Karpas-422 (cell line): ENCODE measurements around the gene CENPT. TPM values are rescaled to one million over a fixed set of nuclear protein-coding genes. Genes with fewer than 3 reads are reported as not detected.
A peak's percentile ranks its signal among the peaks of the same experiment; 100 is the strongest.

Experiments
- DNase-seq: peaks from one replicate; pipeline ENCODE4 v3.0.0-alpha.2; 2015
- H2AFZ ChIP-seq: fragments of 200-600 bp; sonication (generic); 2 replicates; pipeline ENCODE4 v1.6.1; 2014; ENCODE audit warnings: antibody characterized with exemption, low read length, mixed read lengths
- H3K27ac ChIP-seq: fragments of 200-600 bp; sonication (generic); 2 replicates; pipeline ENCODE4 v1.5.1; 2014; ENCODE audit warnings: mild to moderate bottlenecking, low read length, moderate library complexity
- H3K27me3 ChIP-seq: fragments of 200-600 bp; sonication (generic); 2 replicates; pipeline ENCODE4 v1.6.1; 2014; ENCODE audit warnings: low read length, mixed read lengths
- H3K36me3 ChIP-seq: fragments of 200-600 bp; sonication (generic); 2 replicates; pipeline ENCODE4 v1.6.1; 2014; ENCODE audit warnings: low read length, mixed read lengths; ENCODE audit not compliant: insufficient read depth
- H3K4me1 ChIP-seq: fragments of 200-600 bp; sonication (generic); 2 replicates; pipeline ENCODE4 v1.6.1; 2014; ENCODE audit warnings: mild to moderate bottlenecking, low read length, mixed read lengths
- H3K4me2 ChIP-seq: fragments of 200-600 bp; sonication (generic); 2 replicates; pipeline ENCODE4 v1.6.1; 2014; ENCODE audit warnings: low read length, low read depth, mild to moderate bottlenecking; ENCODE audit not compliant: poor library complexity, severe bottlenecking
- H3K4me3 ChIP-seq: fragments of 200-600 bp; sonication (generic); 2 replicates; pipeline ENCODE4 v1.5.1; 2014; ENCODE audit warnings: mild to moderate bottlenecking, antibody characterized with exemption, low read length, mixed read lengths
- H3K79me2 ChIP-seq: fragments of 200-600 bp; sonication (generic); 2 replicates; pipeline ENCODE4 v1.6.1; 2014; ENCODE audit warnings: mild to moderate bottlenecking, low read length, mixed read lengths
- H3K9ac ChIP-seq: fragments of 200-600 bp; sonication (generic); 2 replicates; pipeline ENCODE4 v1.6.0; 2014; ENCODE audit warnings: low read length
- H3K9me2 ChIP-seq: fragments of 200-600 bp; sonication (generic), shearing (Covaris generic); replicated peaks from 2 replicates; pipeline ENCODE4 v1.6.0; 2014; ENCODE audit warnings: mild to moderate bottlenecking, low read length, moderate library complexity; ENCODE audit not compliant: insufficient read depth
- H3K9me3 ChIP-seq: fragments of 300-700, 200-600 bp; sonication (generic); 2 replicates; pipeline ENCODE4 v1.6.1; 2014; ENCODE audit warnings: low read length, mixed read lengths
- H4K20me1 ChIP-seq: fragments of 200-600 bp; sonication (generic); 2 replicates; pipeline ENCODE4 v1.6.1; 2014; ENCODE audit warnings: mild to moderate bottlenecking, antibody characterized with exemption, low read length, low read depth; ENCODE audit not compliant: insufficient read depth
- total RNA-seq: library from RNA; depleted of rRNA; stranded (reverse); fragments of >200 nt; shearing (Covaris generic); gene quantifications from 2 replicates; pipeline ENCODE4 v1.2.3, GENCODE V29; 2014; ENCODE audit warnings: low replicate concordance

CENPT gene
- total RNA-seq, 1 experiment from 2014 or later: 22.0 TPM

- Histone ChIP-seq H3K27ac (no peak overlapping the region), H3K36me3 (peaks cover 13% of the 10 kb centered on the region; the same call in 1 of the 2 replicates), H3K79me2 (peaks cover 70% of the 10 kb centered on the region), H2AFZ (no peak overlapping the region), H4K20me1 (peaks cover 24% of the 10 kb centered on the region), H3K9ac (no peak overlapping the region), H3K9me2 (no peaks in the 10 kb centered on the region), H3K4me3 (no peak overlapping the region), H3K27me3 (no peaks in the 10 kb centered on the region), H3K4me1 (peaks cover 20% of the 10 kb centered on the region), H3K4me2 (no peak overlapping the region), H3K9me3 (no peaks in the 10 kb centered on the region)
- no peak for DNase-seq
Observed at GRCh38 chr16:67862623-67863583, 15.4 kb upstream of the CENPT start.

GRCh38 chr16:67861877-67862276, 14.4 kb upstream of the CENPT start:
- no peak overlapping the region for H2AFZ ChIP-seq
- DNase-seq: no peak
- peaks cover 20% of the 10 kb centered on the region for H3K4me1 ChIP-seq
- H3K36me3 ChIP-seq: peaks cover 9% of the 10 kb centered on the region; the same call in 1 of the 2 replicates
- no peak overlapping the region for H3K9ac ChIP-seq
- no peak overlapping the region for H3K27ac ChIP-seq
- no peak overlapping the region for H3K4me2 ChIP-seq
- peaks cover 26% of the 10 kb centered on the region for H4K20me1 ChIP-seq
- no peaks in the 10 kb centered on the region for H3K27me3 ChIP-seq
- no peak overlapping the region for H3K4me3 ChIP-seq
- H3K9me2 ChIP-seq: no peaks in the 10 kb centered on the region
- H3K9me3 ChIP-seq: no peaks in the 10 kb centered on the region
- H3K79me2 ChIP-seq: peaks cover 80% of the 10 kb centered on the region

GRCh38 chr16:67860589-67861398, 13.3 kb upstream of the CENPT start:
- Histone ChIP-seq H3K27ac (peak overlapping the region; percentile 60), H3K4me1 (peaks cover 20% of the 10 kb centered on the region), H3K27me3 (no peaks in the 10 kb centered on the region), H3K9me2 (no peaks in the 10 kb centered on the region), H3K9ac (peak overlapping the region; percentile 19; the same call in 1 of the 2 replicates), H4K20me1 (peaks cover 32% of the 10 kb centered on the region), H3K4me2 (peak overlapping the region; percentile 29), H3K9me3 (no peaks in the 10 kb centered on the region), H3K4me3 (no peak overlapping the region), H3K79me2 (peaks cover 91% of the 10 kb centered on the region), H2AFZ (no peak overlapping the region), H3K36me3 (peaks cover 9% of the 10 kb centered on the region; the same call in 1 of the 2 replicates)
- peak; percentile 58 for DNase-seq

DNA sequence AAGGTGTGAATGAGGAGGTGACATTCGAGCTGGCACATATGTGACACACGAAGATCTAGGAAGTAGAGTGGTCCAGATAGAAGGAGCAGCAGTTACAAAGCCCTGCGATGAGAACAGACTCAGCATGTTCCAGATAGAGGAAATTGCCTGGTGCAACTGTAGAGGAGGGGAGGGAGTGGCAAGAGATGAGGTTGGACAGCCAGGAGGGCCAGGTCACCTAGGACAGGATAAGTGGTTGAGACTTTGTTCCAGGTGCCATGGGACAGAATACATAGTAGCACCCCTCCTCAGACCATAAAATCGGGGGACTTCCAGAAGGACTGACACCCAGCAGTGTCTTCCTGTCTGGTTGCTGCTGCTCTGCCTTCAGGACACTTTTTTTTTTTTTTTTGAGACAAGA, 11.0 kb upstream of the CENPT start:
- H3K9me3 ChIP-seq: no peaks in the 10 kb centered on the region
- H3K27me3 ChIP-seq: no peaks in the 10 kb centered on the region
- no peak overlapping the region for H2AFZ ChIP-seq
- no peak overlapping the region for H3K27ac ChIP-seq
- no peak overlapping the region for H3K4me2 ChIP-seq
- H3K4me1 ChIP-seq: peaks cover 20% of the 10 kb centered on the region
- H3K9me2 ChIP-seq: no peaks in the 10 kb centered on the region
- peaks cover 100% of the 10 kb centered on the region for H3K79me2 ChIP-seq
- H3K36me3 ChIP-seq: no peaks in the 10 kb centered on the region
- no peak overlapping the region for H3K9ac ChIP-seq
- no peak overlapping the region for H3K4me3 ChIP-seq
- peaks cover 41% of the 10 kb centered on the region for H4K20me1 ChIP-seq
- no peak for DNase-seq

DNA sequence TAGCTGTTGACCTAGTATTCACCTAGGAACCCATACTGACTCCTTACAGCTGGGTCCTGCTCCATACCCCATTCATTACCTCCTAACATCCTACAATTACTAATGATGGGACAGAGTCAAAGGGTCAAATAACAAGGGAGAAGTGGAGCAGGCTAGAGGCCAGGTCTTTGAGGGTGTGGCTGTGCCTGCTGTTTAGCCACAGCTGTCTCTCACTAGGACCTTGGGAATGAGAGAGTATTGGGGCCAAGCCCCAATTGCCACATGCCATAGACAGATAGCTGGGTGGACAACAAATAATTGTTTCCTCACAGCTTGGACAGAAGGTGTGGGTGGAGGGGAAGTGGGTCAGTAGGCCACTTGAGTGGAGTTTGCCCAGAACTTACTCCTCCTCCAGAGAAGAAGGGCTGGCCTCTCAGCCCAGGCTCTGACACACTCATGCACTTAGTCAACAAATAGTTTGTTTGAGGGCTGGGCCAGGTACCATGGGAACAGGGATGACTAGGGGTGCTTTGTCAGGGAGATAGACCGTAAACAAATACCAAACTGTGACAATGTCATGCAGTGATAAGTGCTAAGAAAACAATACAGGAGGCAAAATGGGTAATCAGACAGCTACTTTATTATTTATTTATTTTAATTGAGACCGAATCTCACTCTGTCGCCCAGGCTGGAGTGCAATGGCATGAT, 10.2 kb upstream of the CENPT start:
- Histone ChIP-seq H3K27me3 (no peaks in the 10 kb centered on the region), H4K20me1 (peaks cover 41% of the 10 kb centered on the region), H3K9me3 (no peaks in the 10 kb centered on the region), H3K4me2 (no peak overlapping the region), H3K4me3 (no peak overlapping the region), H3K9ac (no peak overlapping the region), H3K4me1 (peaks cover 20% of the 10 kb centered on the region), H3K27ac (no peak overlapping the region), H2AFZ (no peak overlapping the region), H3K79me2 (peaks cover 100% of the 10 kb centered on the region), H3K9me2 (no peaks in the 10 kb centered on the region), H3K36me3 (no peaks in the 10 kb centered on the region)
- no peak for DNase-seq

- no peak for DNase-seq
Observed at GRCh38 chr16:67856927-67857546, 9.5 kb upstream of the CENPT start.

DNA sequence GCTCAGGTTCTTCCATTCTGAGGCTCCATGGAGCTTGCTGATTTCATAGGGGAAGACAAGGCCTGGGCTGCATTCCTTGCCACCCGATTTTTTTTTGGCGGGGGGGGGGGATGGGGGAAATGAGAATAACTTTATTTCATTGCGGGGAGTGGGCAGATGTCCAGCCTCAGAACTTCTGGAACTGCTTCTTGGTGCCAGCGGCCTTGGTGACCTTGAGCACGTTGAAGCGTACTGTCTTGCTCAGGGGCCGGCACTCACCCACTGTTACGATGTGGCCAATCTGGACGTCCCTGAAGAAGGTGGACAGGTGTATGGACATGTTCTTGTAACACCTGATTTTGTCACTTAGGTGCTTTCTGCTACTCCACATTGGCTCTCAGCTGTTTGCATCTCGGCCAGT, 8.3 kb upstream of the CENPT start:
- Histone ChIP-seq H3K9me2 (no peaks in the 10 kb centered on the region), H3K36me3 (no peaks in the 10 kb centered on the region), H4K20me1 (peaks cover 25% of the 10 kb centered on the region; the same call in 1 of the 2 replicates), H3K79me2 (peaks cover 98% of the 10 kb centered on the region), H3K27me3 (no peaks in the 10 kb centered on the region), H3K9me3 (no peaks in the 10 kb centered on the region), H2AFZ (no peak overlapping the region), H3K4me3 (no peak overlapping the region), H3K4me2 (no peak overlapping the region), H3K4me1 (peaks cover 17% of the 10 kb centered on the region), H3K9ac (no peak overlapping the region), H3K27ac (no peak overlapping the region)
- no peak for DNase-seq

More at GRCh38 chr16:67856927-67857546, 9.5 kb upstream of the CENPT start:
- Histone ChIP-seq H2AFZ (no peak overlapping the region), H3K79me2 (peaks cover 98% of the 10 kb centered on the region), H3K4me2 (no peak overlapping the region), H3K9me2 (no peaks in the 10 kb centered on the region), H3K9me3 (no peaks in the 10 kb centered on the region), H3K27ac (no peak overlapping the region), H3K4me1 (peaks cover 20% of the 10 kb centered on the region), H3K36me3 (no peaks in the 10 kb centered on the region), H3K27me3 (no peaks in the 10 kb centered on the region), H3K9ac (no peak overlapping the region), H4K20me1 (peaks cover 37% of the 10 kb centered on the region), H3K4me3 (no peak overlapping the region)
